ENCODE results near the gene TMEM25.
"Not testable (repeated sequence)": the region's sequence is repeated elsewhere in the genome, so short reads cannot be mapped to it uniquely, and the experiment has no call there.

The TMEM25 gene

GRCh38 chr11:118552341-118552740, 21.3 kb downstream of the TMEM25 start:
- Histone ChIP-seq H3K36me3 (ENCODE audit: insufficient read depth, low read length) (peaks cover 14% of the 10 kb centered on the region; the same call in 1 of the 2 replicates), H3K27me3 (ENCODE audit: insufficient read depth, low read length) (no peaks in the 10 kb centered on the region), H3K4me1 (ENCODE audit: control insufficient read depth, insufficient read depth, low read length, unreplicated experiment) (no peaks in the 10 kb centered on the region), H3K4me3 (ENCODE audit: low read depth, low read length) (no peak overlapping the region), H2AFZ (ENCODE audit: low read length, unreplicated experiment) (no peak overlapping the region), H3K79me2 (ENCODE audit: control insufficient read depth, insufficient read depth, low read length, unreplicated experiment) (no peaks in the 10 kb centered on the region), H3K27ac (ENCODE audit: low read depth, low read length) (no peak overlapping the region)

DNA sequence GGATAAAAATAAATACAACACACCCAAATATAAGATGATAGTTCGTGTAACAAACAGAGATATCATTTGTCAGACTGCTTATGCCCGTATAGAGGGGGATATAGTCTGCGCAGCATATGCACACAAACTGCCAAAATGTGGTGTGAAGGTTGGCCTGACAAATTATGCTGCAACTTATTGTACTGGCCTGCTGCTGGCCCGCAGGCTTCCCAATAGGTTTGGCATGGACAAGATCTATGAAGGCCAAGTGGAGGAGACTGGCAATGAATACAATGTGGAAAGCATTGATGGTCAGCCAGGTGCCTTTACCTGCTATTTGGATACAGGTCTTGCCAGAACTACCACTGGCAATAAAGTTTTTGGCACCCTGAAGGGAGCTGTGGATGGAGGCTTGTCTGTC, 29.8 kb downstream of the TMEM25 start:
- H3K4me1 ChIP-seq (ENCODE audit: control insufficient read depth, insufficient read depth, low read length, unreplicated experiment), result peaks cover 7% of the 10 kb centered on the region
- H3K27ac ChIP-seq (ENCODE audit: low read depth, low read length), result no peak overlapping the region
- no peak overlapping the region for H2AFZ ChIP-seq (ENCODE audit: low read length, unreplicated experiment)
- peaks cover 2% of the 10 kb centered on the region for H3K79me2 ChIP-seq (ENCODE audit: control insufficient read depth, insufficient read depth, low read length, unreplicated experiment)
- H3K27me3 ChIP-seq (ENCODE audit: insufficient read depth, low read length), result no peaks in the 10 kb centered on the region
- peaks cover 8% of the 10 kb centered on the region for H3K36me3 ChIP-seq (ENCODE audit: insufficient read depth, low read length)
- H3K4me3 ChIP-seq (ENCODE audit: low read depth, low read length), result no peak overlapping the region

GRCh38 chr11:118565051-118565450, 34.1 kb downstream of the TMEM25 start:
- Histone ChIP-seq H3K79me2 (ENCODE audit: control insufficient read depth, insufficient read depth, low read length, unreplicated experiment) (peaks cover 2% of the 10 kb centered on the region), H2AFZ (ENCODE audit: low read length, unreplicated experiment) (peak overlapping the region; percentile 54), H3K27me3 (ENCODE audit: insufficient read depth, low read length) (no peaks in the 10 kb centered on the region), H3K4me3 (ENCODE audit: low read depth, low read length) (peak overlapping the region; percentile 82), H3K27ac (ENCODE audit: low read depth, low read length) (no peak overlapping the region), H3K4me1 (ENCODE audit: control insufficient read depth, insufficient read depth, low read length, unreplicated experiment) (peaks cover 7% of the 10 kb centered on the region), H3K36me3 (ENCODE audit: insufficient read depth, low read length) (0 out of 2 replicates have a peak, but pooled peaks cover 4% of the 10 kb centered on the region)

DNA sequence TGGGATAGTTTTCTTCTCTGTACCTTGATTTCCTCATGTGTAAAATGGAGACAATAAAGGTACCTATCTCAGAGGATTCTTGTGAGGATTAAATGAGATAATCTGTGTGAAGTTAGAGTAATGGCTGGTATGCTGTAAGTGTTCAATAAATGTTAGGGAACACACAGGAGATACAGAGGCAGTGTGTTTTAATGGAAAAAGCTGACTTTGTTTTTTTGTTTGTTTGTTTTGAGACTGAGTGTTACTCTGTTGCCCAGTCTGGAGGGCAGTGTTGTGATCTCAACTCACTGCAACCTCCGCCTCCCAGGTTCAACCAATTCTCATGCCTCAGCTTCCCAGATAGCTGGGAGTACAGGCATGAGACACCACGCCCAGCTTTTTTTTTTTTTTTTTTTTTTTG, 38.7 kb downstream of the TMEM25 start:
- no peaks in the 10 kb centered on the region for H3K27me3 ChIP-seq (ENCODE audit: insufficient read depth, low read length)
- no peak overlapping the region for H3K4me3 ChIP-seq (ENCODE audit: low read depth, low read length)
- peaks cover 27% of the 10 kb centered on the region for H3K79me2 ChIP-seq (ENCODE audit: control insufficient read depth, insufficient read depth, low read length, unreplicated experiment)
- H3K4me1 ChIP-seq (ENCODE audit: control insufficient read depth, insufficient read depth, low read length, unreplicated experiment), result peaks cover 19% of the 10 kb centered on the region
- no peak overlapping the region for H2AFZ ChIP-seq (ENCODE audit: low read length, unreplicated experiment)
- no peak overlapping the region for H3K27ac ChIP-seq (ENCODE audit: low read depth, low read length)
- no peaks in the 10 kb centered on the region for H3K36me3 ChIP-seq (ENCODE audit: insufficient read depth, low read length)

- Histone ChIP-seq H3K79me2 (ENCODE audit: control insufficient read depth, insufficient read depth, low read length, unreplicated experiment) (peaks cover 36% of the 10 kb centered on the region), H3K4me3 (ENCODE audit: low read depth, low read length) (no peak overlapping the region), H3K27ac (ENCODE audit: low read depth, low read length) (0 out of 2 replicates have a peak overlapping the region, but pooled peaks have one; percentile 96), H2AFZ (ENCODE audit: low read length, unreplicated experiment) (peak overlapping the region; percentile 76), H3K36me3 (ENCODE audit: insufficient read depth, low read length) (no peaks in the 10 kb centered on the region), H3K4me1 (ENCODE audit: control insufficient read depth, insufficient read depth, low read length, unreplicated experiment) (peaks cover 24% of the 10 kb centered on the region), H3K27me3 (ENCODE audit: insufficient read depth, low read length) (no peaks in the 10 kb centered on the region)
Observed at GRCh38 chr11:118570787-118571186, 39.8 kb downstream of the TMEM25 start.

DNA sequence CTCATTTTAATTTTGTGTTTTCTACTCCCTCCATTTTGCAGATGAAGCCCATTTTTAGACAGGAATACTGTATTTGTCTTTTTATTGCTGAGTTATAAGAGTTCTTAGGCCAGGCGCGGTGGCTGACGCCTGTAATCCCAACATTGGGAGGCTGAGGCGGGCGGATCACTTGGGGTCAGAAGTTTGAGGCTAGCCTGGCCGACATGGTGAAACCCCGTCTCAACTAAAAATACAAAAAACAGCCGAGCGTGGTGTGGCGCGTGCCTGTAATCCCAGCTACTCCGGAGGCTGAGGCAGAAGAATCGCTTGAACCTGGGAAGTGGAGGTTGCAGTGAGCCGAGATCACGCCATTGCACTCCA, 40.7 kb downstream of the TMEM25 start:
- not testable (repeated sequence) for H3K27me3 ChIP-seq (ENCODE audit: insufficient read depth, low read length); H3K36me3 ChIP-seq (ENCODE audit: insufficient read depth, low read length)
- Histone ChIP-seq H2AFZ (ENCODE audit: low read length, unreplicated experiment) (peak overlapping the region; percentile 76), H3K79me2 (ENCODE audit: control insufficient read depth, insufficient read depth, low read length, unreplicated experiment) (peaks cover 43% of the 10 kb centered on the region), H3K4me3 (ENCODE audit: low read depth, low read length) (peak overlapping the region; percentile 99), H3K27ac (ENCODE audit: low read depth, low read length) (peak overlapping the region; percentile 96), H3K4me1 (ENCODE audit: control insufficient read depth, insufficient read depth, low read length, unreplicated experiment) (peaks cover 30% of the 10 kb centered on the region)

- Histone ChIP-seq H3K79me2 (ENCODE audit: control insufficient read depth, insufficient read depth, low read length, unreplicated experiment) (peaks cover 50% of the 10 kb centered on the region), H3K27me3 (ENCODE audit: insufficient read depth, low read length) (no peaks in the 10 kb centered on the region), H3K36me3 (ENCODE audit: insufficient read depth, low read length) (no peaks in the 10 kb centered on the region), H3K4me3 (ENCODE audit: low read depth, low read length) (peak within 1 kb of the TSS; percentile 99), H3K4me1 (ENCODE audit: control insufficient read depth, insufficient read depth, low read length, unreplicated experiment) (peaks cover 30% of the 10 kb centered on the region), H3K27ac (ENCODE audit: low read depth, low read length) (peak within 1 kb of the TSS; percentile 96), H2AFZ (ENCODE audit: low read length, unreplicated experiment) (peak within 1 kb of the TSS; percentile 76)
Observed at GRCh38 chr11:118572061-118572980, 41.3 kb downstream of the TMEM25 start, which contains the start of gene ARCN1. ARCN1 (plus strand) TSS chr11:118572409; CDS start chr11:118572548, 139 bp downstream.

DNA sequence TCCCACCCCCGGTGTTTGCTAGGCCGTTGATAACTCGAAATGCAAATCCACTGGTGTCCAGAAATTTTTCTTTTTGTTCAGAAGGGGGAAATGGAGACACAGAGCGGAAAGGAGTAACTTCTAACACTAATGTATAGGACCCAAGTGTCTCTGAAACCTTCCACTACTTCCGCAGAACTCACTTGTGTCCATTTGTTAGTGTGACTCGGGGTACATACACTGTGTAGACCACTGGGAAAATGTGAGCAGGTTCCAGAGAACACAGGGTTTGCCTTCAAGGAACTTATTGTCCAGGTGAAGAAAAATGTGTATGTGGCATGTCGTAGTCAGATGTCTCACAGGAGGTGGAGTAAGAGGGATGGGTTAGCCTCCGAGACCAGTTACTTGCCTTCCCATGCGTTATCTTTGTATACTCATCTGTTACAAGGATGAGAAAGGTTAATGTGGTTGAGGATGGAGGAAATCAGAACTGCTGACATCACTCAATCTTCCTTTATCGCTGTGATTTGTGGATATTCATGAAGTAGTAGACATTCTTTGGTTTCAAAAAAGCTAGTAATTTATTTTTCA, 42.1 kb downstream of the TMEM25 start:
- Histone ChIP-seq H2AFZ (ENCODE audit: low read length, unreplicated experiment) (peak overlapping the region; percentile 45), H3K36me3 (ENCODE audit: insufficient read depth, low read length) (no peaks in the 10 kb centered on the region), H3K27ac (ENCODE audit: low read depth, low read length) (peak overlapping the region; percentile 96), H3K4me3 (ENCODE audit: low read depth, low read length) (peak overlapping the region; percentile 99), H3K4me1 (ENCODE audit: control insufficient read depth, insufficient read depth, low read length, unreplicated experiment) (peaks cover 30% of the 10 kb centered on the region), H3K79me2 (ENCODE audit: control insufficient read depth, insufficient read depth, low read length, unreplicated experiment) (peaks cover 57% of the 10 kb centered on the region), H3K27me3 (ENCODE audit: insufficient read depth, low read length) (no peaks in the 10 kb centered on the region)

- Histone ChIP-seq H3K79me2 (ENCODE audit: control insufficient read depth, insufficient read depth, low read length, unreplicated experiment) (peaks cover 70% of the 10 kb centered on the region), H3K36me3 (ENCODE audit: insufficient read depth, low read length) (no peaks in the 10 kb centered on the region), H3K27me3 (ENCODE audit: insufficient read depth, low read length) (no peaks in the 10 kb centered on the region), H3K27ac (ENCODE audit: low read depth, low read length) (no peak overlapping the region), H3K4me3 (ENCODE audit: low read depth, low read length) (peak overlapping the region; percentile 99), H2AFZ (ENCODE audit: low read length, unreplicated experiment) (no peak overlapping the region), H3K4me1 (ENCODE audit: control insufficient read depth, insufficient read depth, low read length, unreplicated experiment) (peaks cover 40% of the 10 kb centered on the region)
Observed at GRCh38 chr11:118574636-118575035, 43.6 kb downstream of the TMEM25 start.

DNA sequence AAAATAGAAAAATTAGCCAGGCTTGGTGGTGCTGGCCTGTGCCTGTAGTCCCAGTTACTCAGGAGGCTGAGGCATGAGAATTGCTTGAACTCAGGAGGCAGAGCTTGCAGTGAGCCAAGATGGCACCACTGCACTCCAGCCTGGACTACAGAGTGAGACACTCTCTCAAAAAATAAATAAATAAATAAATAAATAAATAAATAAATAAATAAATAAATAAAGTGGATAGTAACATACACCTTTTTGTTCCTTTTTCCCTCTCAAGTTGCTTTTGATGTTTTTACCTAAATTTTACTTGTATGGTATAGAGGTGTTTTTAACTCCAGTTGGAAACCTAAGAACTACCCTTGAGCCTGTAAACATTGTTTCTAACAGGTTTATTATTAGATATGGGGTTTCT, 47.0 kb downstream of the TMEM25 start:
- peaks cover 14% of the 10 kb centered on the region for H3K36me3 ChIP-seq (ENCODE audit: insufficient read depth, low read length)
- not testable (repeated sequence) for H3K4me3 ChIP-seq (ENCODE audit: low read depth, low read length); H3K27me3 ChIP-seq (ENCODE audit: insufficient read depth, low read length); H2AFZ ChIP-seq (ENCODE audit: low read length, unreplicated experiment); H3K27ac ChIP-seq (ENCODE audit: low read depth, low read length)
- peaks cover 37% of the 10 kb centered on the region for H3K4me1 ChIP-seq (ENCODE audit: control insufficient read depth, insufficient read depth, low read length, unreplicated experiment)
- H3K79me2 ChIP-seq (ENCODE audit: control insufficient read depth, insufficient read depth, low read length, unreplicated experiment), result peaks cover 93% of the 10 kb centered on the region
